K562 (cell line): ENCODE data around the gene TIGAR.

Experiments used
- CREB1 ChIP-seq, 2 experiments: sonication (generic) in 1 of 2; formaldehyde crosslinking in 1 of 2; IDR thresholded peaks; 2 replicates each; pipeline versions ENCODE4 v1.6.1 to v1.8.0; 2012 to 2022; ENCODE audit warnings: inconsistent platforms in 1 of 2, mild to moderate bottlenecking in 1 of 2, missing genetic modification reagents in 1 of 2, moderate library complexity in 1 of 2
- KDM1A ChIP-seq, 2 experiments: fragments of 450-650 bp; IDR thresholded peaks; 2 replicates each; pipeline ENCODE4 v1.6.1; 2016; ENCODE audit warnings: mild to moderate bottlenecking in 2 of 2
- MED1 ChIP-seq: sonication (generic); formaldehyde crosslinking; IDR thresholded peaks from 2 replicates; pipeline ENCODE4 v1.8.1; 2023; ENCODE audit warnings: missing genetic modification reagents, borderline replicate concordance
- NFIC ChIP-seq: fragments of 450-650 bp; IDR thresholded peaks from 2 replicates; pipeline ENCODE4 v1.6.1; 2017; ENCODE audit warnings: mild to moderate bottlenecking, inconsistent platforms
- RAD21 ChIP-seq, 2 experiments: fragments of 250-450 bp in 1 of 2; fragments of 450-650 bp in 1 of 2; sonication (Bioruptor Pico) in 1 of 2; formaldehyde crosslinking in 1 of 2; IDR thresholded peaks in 1 of 2; conservative IDR thresholded peaks in 1 of 2; 2 replicates each; pipeline versions ENCODE4 v1.4.0 to v1.8.0; 2020 to 2022; ENCODE audit warnings: mild to moderate bottlenecking in 2 of 2, moderate library complexity in 1 of 2

- no peak for TF ChIP-seq CREB1 (IDR thresholded peaks at IDR 0.05)
- no peak for TF ChIP-seq CREB1 (CRISPR knock-in tag; IDR thresholded peaks at IDR 0.05)
- TF ChIP-seq MED1 (CRISPR knock-in tag), result no peak
- TF ChIP-seq NFIC, result no peak
- 0 out of 4 replicates have a peak, but pooled peaks of 1 of the 2 experiments have one; percentile 10 for TF ChIP-seq KDM1A (IDR thresholded peaks at IDR 0.05)
- no peak for TF ChIP-seq RAD21 (CRISPR knock-in tag; conservative IDR thresholded peaks at IDR 0.05 in 1 of 2, IDR thresholded peaks at IDR 0.05 in 1 of 2)
Observed at GRCh38 chr12:4388032-4388431, 67.0 kb downstream of the TIGAR start.
